Astrocyte (in vitro differentiated cells and primary cell): ENCODE measurements around the gene MYL10.

Source experiments
- EZH2 ChIP-seq: IDR thresholded peaks from 2 replicates; pipeline ENCODE4 v1.6.1; 2012; ENCODE audit warnings: mild to moderate bottlenecking, low read length, inconsistent platforms; ENCODE audit not compliant: insufficient read depth
- TF ChIP-seq, protein P1 (sequence below): IDR thresholded peaks from 2 replicates; pipeline ENCODE4 v1.5.1; 2011; ENCODE audit warnings: low read depth, mild to moderate bottlenecking, inconsistent platforms, low read length, moderate library complexity; ENCODE audit not compliant: insufficient read depth

- TF ChIP-seq, protein P1, sequence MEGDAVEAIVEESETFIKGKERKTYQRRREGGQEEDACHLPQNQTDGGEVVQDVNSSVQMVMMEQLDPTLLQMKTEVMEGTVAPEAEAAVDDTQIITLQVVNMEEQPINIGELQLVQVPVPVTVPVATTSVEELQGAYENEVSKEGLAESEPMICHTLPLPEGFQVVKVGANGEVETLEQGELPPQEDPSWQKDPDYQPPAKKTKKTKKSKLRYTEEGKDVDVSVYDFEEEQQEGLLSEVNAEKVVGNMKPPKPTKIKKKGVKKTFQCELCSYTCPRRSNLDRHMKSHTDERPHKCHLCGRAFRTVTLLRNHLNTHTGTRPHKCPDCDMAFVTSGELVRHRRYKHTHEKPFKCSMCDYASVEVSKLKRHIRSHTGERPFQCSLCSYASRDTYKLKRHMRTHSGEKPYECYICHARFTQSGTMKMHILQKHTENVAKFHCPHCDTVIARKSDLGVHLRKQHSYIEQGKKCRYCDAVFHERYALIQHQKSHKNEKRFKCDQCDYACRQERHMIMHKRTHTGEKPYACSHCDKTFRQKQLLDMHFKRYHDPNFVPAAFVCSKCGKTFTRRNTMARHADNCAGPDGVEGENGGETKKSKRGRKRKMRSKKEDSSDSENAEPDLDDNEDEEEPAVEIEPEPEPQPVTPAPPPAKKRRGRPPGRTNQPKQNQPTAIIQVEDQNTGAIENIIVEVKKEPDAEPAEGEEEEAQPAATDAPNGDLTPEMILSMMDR, result no peak
- TF ChIP-seq EZH2, result no peak
These were observed 48.3 kb upstream of the MYL10 start for GRCh38 chr7:101677391-101677790.
